Dedifferentiated amniotic fluid mesenchymal stem cell (primary cell): ENCODE measurements around the gene SLC5A5.

Experiments used
- DNase-seq: peaks from one replicate; pipeline ENCODE4 v3.0.0-alpha.2; 2016; ENCODE audit errors: extremely low spot score

SLC5A5 gene

DNA sequence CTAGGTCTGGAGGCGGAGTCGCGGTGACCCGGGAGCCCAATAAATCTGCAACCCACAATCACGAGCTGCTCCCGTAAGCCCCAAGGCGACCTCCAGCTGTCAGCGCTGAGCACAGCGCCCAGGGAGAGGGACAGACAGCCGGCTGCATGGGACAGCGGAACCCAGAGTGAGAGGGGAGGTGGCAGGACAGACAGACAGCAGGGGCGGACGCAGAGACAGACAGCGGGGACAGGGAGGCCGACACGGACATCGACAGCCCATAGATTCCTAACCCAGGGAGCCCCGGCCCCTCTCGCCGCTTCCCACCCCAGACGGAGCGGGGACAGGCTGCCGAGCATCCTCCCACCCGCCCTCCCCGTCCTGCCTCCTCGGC is at the start of gene SLC5A5:
TSS of gene SLC5A5 (plus strand) at position 68 of the 373 bp plus-strand sequence. CDS start 375 bp downstream, outside the sequence.
- DNase-seq, result no peak

DNA sequence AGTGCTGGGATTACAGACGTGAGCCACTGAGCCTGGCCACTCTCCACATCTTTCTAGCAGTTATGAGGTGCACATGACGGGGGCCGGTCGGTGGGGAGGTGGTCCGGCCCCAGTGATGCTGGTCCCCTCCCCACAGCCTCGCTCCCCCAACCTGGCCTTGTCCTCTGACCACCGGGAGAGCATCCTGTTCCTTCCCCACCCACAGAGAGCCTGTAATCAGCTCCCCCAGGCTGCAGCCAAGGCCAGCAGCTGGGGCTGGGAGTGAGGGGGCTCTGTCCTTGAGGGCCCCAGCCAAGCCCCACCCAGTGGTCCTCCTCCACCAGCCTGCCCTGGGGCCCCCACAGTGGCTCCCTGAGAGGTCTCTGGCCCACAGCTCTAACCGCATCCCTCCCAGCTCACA is 47.4 kb upstream of the SLC5A5 start:
- DNase-seq, result no peak

DNA sequence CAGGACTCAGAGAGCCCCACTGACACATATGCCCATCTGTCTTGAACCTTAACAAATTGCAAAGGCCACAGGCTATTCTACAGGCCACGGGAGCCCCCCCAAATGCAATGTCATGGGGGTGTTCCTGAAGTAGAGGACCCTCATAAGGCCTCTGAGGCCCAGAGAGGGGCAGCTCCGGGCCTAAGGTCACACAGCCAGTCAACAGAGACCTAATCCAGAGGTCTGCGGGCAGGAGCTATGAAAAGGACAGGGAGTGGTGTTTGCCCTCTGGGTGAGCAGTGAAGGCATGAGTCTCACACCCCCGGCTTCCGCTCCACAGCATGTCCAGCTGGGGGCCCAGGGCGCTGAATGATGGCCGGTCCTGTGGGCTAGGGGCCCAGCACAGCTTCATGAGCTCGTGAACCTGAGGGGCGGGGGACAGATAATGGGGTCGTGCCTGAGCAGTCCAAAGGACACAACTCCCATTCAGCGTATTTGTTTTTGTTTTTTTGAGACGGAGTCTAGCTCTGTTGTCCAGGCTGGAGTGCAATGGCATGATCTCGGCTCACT is 45.2 kb upstream of the SLC5A5 start:
- no peak for DNase-seq

DNA sequence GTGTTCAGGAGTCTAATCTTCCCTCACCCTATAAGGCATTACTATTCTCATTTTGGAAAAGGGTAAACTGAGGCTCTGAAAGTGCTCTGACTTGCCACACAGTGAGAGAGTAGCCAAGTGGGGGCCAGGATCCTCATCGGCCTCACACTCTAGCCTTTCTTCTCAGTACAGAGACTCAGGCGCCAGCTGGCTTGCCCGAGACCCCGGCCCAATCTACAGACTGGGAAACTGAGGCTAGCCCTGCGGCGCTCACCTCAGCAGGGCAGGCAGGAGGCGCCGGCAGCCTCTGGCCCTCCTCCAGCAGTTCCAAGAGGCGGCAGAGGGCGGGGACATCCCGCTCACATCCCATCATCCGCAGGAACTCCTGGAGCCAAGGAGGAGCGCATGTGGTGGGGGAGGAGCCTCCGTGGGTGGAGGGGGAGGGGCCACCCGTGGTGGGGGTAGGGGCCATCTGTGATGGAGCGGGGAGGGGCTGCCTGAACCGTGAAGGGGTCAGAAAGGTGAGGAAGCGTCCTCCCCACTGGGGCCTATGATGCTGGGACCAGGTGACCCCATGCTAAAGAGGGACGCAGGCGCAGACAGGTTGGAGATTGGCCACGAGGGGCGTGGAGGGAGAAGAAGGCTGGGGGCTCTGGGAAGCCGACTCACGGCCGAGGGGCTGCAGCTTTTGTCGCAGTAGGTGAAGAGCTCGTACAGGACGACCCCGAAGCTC is 41.7 kb upstream of the SLC5A5 start:
- DNase-seq, result no peak

DNA sequence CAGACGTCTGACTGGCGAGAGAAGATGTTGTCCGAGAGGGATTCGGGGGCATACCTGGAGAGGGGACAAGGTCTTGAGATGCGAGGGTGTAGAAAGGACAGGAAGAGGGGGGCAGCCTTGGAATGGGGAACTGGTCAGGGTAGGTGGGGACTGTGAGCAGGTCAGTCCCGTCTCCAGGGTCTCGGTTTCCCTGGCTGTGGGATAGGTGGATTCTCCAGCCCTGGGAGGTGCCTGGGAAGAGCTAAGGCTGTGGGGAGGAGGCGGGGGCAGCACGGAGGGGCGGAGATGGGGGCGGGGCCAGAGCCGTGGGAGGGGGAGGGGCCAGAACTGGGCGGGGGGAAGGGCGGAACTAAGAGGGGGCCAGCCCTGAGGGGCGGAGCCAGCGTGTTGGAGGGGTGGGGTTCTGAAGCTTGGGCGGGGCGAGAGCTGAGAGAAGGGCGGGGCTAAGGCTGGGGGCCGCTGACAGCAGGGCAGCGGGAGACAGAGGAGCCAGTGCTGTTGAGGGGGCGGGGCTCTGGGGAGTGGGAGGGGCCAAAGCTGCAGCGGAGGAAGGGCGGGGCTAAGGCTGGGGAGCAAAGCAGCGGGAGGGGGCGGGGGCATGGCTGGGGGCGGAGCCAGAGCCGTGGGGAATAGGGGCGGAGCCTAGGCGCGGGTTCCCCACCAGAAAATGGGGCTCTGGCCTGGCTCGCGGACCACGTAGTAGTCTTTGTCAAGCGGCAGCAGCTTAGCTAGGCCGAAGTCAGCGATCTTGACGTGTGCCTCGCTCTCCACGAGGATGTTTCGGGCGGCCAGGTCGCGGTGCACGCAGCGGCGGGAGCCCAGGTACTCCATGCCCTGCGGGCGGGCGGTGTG is 41.0 kb upstream of the SLC5A5 start:
- DNase-seq, result no peak

DNA sequence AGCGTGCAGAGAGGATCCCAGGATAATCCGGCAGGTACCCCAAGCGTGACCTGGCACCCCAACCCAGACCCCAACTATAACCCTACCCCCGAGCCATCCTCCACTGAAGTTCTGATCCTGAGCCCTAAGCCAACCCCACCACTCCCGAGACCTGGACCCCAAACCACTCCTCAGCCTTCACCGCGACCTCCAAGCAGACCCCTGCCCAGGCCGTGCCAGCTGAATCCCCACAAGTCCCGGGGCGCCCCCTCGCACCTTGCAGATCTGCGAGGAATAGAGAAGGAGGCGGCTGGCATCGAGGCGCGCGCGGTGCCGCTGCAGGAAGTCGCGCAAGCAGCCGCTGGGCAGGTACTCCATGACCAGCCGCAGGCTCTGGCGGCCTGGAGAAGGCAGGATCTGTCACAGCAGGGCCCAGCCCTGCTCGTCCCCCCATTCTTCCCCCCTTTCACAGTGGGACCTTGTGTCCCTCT is 40.3 kb upstream of the SLC5A5 start:
- DNase-seq, result no peak

DNA sequence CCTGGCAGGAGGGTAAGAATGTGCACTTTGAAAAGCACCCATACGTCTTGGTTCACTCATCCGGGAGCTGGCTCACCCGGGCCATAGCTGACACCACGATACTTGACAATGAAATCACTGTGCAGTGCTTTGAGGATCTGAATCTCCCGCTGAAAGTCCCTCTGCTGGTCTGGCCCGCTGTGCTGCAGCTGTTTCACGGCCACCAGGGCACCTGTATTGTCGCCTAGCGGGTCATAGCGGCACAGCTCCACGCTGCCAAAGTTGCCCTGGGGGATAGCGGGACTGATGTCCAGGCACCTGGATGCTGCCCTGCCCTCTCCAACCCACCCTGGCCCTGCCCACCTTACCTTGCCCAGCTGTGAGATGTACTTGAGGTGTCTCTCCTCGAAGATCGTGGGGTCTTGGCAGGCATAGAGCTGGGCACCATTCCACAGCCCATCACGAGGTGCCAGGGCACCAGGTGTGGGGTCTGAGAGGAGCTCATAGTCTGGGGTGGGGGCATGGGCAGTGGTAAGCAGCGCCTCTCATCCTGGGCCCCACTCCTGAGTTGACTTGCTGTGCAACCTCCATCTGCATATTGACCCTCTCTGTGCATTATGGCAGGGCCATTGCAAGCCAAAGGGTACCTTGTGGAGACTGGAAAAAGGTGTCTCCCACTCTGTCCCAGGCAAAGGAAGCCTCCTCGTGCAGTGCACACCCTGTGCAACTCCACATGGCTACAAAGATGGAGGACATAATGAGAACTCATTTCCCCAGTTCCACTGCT is 39.1 kb upstream of the SLC5A5 start:
- no peak for DNase-seq

DNA sequence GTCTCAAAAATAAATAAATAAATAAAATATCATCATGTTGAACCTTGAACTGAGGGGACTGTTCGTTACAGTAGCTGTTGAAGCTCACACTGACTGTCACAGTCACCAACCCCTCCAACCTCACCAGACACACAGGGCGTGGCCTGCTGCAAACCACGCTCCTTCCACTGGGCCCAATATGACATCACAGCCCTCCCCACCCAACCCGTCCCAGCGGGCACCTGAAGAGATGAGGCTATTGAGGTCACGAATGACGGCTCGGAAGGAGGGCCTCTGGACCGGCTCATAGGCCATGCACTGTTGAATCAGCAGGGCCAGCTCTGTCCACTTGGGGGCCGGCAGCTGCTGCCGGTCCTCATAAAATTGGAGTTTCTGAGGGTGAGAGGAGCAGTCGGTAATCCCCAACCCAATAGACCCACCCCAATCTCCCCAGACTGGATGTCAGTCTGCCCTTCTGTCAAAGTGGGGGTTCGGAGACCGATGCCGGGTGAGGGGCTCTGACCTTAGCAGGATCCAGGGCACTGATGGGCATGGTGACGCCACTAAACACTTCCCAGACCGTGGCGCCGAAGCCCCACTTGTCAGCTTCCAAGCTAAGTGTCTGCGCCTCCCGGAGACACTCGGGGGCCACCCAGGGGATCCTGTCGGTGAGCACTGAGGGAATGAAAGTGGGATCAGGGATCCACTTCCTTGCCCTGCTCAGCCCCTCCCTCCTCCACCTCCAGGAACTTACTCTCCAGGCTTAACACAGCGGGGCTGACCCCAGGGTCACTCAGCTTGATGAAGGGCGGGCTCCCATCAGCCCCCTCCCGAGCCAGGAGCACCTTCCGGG is 37.2 kb upstream of the SLC5A5 start:
- DNase-seq, result no peak

DNA sequence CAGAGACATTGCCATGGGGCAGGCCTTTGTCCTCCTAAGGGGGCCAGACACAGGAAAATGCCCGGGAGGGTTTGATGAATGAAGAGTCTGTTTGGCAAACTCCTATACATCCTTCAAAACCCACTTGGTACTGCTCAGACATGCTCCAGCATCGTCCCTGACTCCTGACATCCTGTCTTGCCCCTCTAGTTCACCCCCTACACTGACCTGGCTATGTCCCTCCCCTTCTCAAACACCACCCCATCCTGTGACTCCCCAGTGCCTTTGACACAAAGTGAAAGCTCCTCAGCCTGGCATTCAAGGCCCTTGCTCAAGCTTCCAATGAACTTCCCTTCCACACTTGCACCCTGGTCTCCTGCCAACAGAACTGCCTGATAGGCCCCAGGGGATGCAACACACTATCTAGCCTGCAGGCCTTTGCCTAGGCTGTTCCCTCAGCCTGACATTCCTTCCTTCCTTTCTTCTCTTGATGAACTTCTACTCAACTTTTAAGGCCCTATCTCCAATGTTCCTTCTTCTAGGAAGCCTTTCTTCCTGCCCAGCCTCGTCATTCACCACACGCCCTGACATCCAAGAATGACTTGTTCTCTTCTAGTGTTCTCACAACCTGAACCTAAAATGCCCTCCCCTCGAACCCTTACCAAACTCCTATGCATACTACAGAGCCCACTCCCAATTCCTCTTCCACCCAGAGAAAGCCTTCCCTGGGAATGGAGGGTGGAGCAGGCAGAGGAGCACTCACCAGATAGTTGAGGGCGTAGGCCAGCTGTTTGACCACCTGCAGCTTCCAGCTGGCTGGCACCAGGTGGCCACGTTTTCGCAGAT is 36.4 kb upstream of the SLC5A5 start:
- no peak for DNase-seq

DNA sequence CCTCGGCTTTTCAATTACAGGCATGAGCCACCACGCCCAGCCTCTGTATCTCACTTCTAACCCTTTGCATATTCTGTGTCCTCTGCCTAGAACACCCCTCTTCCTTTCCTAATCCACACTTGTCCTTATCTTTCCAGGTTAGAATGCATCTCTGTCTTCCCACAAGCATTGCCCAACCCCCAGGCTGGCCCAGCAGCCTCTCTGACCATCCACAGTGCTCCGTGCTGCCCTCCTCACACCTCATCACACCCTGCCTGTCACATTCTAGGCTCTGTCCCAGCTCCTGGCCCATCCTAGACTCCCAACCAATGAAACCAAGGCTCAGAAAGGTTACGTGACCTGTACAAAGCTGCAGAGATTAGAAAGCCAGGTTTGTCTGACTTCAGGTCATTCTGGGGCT is 35.2 kb upstream of the SLC5A5 start:
- no peak for DNase-seq

DNA sequence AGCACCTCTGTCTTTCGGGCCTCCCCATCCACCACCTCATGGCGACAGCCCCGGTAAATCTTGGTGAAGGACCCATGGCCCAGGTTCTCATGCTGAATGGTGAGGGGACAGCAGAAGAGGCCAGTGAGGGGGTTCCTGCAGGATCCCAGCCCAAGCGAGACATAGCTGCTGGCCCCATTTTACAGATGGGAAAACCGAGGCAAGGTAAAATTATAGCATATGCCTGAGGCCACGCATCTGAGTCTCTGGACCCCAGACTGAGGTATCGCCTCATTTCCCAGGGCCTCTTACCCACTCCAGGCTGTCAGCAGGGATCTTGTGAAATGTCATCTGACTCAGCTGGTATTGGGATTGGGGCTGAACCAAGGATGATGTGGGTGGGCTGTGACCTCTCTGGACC is 33.8 kb upstream of the SLC5A5 start:
- no peak for DNase-seq

DNA sequence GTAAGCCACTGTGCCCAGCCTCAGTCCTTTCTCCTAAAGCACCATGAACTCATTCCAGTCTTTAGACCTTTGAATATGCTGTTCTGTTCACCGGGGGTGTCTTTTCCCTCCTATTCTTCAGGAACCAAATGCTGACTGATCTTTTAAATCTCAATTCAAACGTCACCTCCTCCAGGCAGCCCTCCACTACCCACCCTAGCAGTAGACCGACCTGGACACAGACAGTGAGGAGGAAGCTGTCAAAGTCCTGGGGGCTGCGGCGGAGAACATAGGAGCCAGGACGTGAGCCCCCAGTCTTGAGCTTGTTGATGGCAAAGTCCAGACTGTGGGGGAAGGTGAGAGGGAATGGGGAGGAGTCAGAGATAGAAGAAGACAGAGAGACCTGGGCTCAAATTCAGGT is 31.7 kb upstream of the SLC5A5 start:
- no peak for DNase-seq

DNA sequence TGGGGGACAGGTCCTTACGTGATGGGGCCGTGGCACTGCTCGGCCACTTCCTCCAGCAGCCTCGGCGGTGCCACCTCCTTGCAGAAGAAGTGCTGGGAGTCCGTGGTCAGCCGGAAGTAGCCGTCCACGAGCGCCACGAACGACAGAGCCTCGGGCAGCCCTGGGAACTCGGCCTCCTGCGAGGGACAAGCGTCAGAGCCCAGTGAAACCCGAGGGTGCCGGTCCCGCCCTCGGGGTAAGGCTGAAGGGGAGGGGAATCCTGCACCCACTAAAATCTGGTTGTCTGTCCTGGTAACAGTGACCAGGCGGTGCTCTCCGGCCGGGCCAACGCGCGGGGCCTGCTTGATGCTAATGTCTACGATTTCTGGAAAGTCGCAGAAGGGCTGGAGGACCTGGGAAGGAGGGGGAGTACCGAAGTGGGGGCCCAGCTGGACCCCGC is 30.4 kb upstream of the SLC5A5 start:
- DNase-seq, result no peak

DNA sequence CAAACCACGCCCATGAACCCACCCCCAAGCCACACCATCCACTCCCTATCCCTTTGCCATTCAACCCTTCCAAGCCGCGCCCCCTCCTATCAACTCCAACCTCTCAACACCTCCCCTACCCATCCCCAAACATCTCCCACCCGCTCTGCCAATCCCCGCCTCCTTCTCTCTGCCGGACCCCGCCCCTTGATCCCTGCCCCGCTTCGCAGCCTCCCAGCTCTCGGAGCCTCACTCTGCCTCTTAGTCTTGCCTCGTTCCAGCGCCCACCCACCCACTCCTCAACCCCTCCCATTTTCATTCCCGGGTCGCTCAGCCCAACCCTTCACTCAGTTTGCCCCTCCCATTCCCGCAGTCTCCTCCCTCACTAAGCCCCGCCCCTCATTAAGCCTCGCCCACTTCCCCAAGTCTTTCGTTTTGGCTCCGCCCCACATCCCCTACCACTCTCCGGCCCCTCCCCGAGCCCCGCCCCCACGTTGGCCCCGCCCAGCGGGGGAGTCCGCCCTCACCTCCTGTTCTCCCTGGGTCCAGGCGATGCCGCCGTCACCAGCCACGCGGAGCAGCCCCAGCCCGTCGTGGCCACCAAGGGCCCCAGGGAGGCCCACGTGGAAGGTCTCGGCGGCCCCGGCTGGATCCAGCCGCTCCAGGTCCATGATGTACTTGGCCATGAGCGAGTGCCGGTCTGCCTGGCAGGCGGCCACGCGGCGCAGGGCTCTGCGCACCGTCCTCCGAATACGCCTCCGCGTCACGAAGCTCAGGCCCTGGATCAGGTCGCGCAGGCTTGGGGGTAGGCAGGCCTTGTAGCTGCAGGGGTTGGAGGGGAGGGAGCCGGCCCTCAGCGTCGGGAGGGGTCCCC is 29.7 kb upstream of the SLC5A5 start:
- DNase-seq, result no peak

DNA sequence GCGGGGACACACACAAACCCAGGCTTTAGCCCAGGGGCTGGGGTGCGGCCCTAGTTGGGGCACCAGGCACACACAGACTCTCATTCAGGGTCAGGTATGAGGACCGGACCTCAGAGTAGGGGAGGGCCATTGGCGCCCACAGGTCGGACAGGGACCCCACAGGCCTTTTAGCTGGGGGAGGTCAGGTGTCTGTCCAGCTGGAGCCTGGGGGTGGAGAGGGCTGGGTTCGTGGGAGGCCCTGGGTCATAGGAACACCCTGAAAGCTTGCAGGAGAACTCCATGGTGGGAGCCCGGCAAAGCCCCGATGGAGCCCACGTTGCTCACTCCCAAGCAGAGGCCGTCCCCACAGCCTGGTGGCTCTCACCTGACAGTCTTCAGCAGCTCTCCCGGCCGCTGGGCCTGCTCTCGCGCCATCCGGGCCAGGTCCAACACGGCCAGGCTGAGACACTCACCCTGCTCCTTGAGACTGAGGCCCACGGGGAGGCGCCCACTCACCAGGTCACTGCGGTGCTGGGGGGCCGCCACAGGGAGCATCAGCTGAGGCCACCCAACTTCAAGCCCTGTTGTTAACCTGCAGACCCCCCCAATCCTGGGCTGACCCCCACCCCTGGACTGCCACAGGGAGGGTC is 29.0 kb upstream of the SLC5A5 start:
- no peak for DNase-seq

DNA sequence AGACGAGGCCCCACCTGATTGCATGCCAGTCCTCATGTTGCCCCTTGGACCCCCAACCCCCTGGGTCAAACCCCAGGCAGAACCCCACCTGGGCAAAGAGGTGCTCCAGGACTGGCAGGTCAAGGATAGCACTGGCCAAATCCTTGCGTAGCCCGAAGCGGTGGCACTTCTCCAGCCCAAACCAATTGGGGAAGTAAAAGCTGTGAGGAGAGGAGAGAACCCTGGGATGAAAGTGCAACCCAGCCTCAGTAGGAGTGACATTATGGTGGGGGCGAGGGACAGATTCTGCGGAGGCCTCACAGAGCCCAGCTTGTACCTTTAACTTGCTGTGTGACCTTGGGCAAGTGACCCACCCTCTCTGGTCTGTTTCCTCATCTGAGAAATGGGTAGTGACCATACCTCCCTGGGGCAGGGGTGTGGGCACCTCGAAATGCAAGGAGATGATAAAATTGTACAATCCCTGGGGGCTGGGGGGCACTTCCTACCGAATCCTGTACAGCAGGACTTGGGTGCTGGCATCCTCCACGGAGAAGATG is 28.4 kb upstream of the SLC5A5 start:
- no peak for DNase-seq

DNA sequence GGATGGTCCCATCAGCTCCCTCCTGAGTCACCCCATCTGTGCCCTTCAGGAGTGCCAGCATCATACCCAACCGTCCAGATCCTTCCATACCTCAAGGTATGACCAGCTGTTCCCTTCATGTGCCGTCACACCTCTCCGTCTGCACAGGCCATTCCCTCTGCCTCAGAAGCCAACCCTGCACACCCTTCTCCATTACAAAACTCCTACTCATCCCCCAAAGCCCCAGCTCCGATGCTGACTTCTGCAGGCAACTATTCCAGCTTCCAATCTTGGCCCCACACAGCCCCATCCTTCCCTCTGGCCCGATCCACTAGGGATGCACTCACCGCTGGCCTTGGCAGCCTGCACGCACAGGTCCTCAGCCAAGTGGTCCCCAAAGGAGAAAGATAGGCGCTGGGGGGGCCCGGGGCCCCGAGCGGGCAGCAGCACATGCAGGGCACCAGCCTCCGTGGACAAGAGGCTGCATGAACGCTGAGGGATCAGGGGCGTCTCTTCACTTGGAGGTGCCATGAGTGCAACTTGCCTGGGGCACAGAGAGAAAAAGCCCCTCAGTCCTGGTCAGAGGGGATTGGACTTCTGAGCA is 27.7 kb upstream of the SLC5A5 start:
- DNase-seq, result no peak

DNA sequence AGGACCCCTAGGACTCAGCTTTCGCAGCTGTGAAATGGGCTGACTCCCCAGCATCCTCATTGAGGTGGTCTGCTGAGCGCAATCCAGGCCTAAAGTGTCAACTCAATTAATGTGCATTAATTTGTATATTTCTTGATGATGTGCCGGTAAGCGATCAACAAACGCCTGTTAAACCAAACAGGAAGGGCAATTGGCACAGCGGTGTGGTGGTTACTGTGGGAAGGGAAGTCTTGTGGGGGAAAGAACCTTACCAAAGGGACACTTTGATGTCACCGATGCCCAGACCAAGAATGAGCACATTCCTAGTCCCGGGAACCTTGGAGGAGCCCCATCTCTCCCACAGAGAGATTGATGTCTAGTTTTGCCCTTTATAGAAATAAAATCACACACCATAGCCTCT is 25.6 kb upstream of the SLC5A5 start:
- no peak for DNase-seq
